GM12878 (cell line): ENCODE results near the gene PARVA. TPM values are rescaled to one million over a fixed set of nuclear protein-coding genes. Genes with fewer than 3 reads are reported as not detected.

Source experiments
- ATAC-seq: fragments of 200-7000 bp; cut with Tn5 transposase; 3 replicates; pipeline ENCODE4 v1.9.1; 2020; ENCODE audit warnings: mild to moderate bottlenecking, moderate library complexity
- BruUV-seq: library from RNA; stranded (reverse); fragments of 400-500 nt; replicated peaks from 2 replicates; lab custom pipeline; 2021; lab: Mats Ljungman, UMichigan
- CTCF ChIA-PET: fragments of 300-600 bp; sonication (Branson Sonifier 250); formaldehyde crosslinking; extraction: SDS; loops from one replicate; lab custom pipeline; 2021; ENCODE audit warnings: inconsistent platforms; lab: Yijun Ruan, JAX
- POLR2A ChIA-PET: fragments of 350-600 bp; formaldehyde crosslinking; extraction: SDS; loops from one replicate; lab custom pipeline; 2021; ENCODE audit warnings: inconsistent platforms; lab: Charles Lee
- RAD21 ChIA-PET: fragments of 300-600 bp; sonication (Branson Sonifier 250); formaldehyde crosslinking; loops from one replicate; lab custom pipeline; 2023; ENCODE audit warnings: antibody characterized with exemption; ENCODE audit not compliant: unreplicated experiment; lab: Charles Lee
- SMC1A ChIA-PET: fragments of 300-600 bp; sonication (Branson Sonifier 250); formaldehyde crosslinking; loops from one replicate; lab custom pipeline; 2023; ENCODE audit not compliant: unreplicated experiment, uncharacterized antibody; lab: Charles Lee
- DNase-seq: peaks from one replicate; pipeline ENCODE4 v3.0.0-alpha.2; 2011; ENCODE audit warnings: low read depth, low spot score
- FAIRE-seq: peaks from 3 replicates; lab custom pipeline; 2011; peaks lifted over from hg19 to GRCh38; lab: Jason Lieb, UNC
- H2AFZ ChIP-seq: 2 replicates; pipeline ENCODE4 v1.6.0; 2011; ENCODE audit warnings: low read depth, low read length, control low read depth; ENCODE audit not compliant: control insufficient read depth
- H3K27ac ChIP-seq: 2 replicates; pipeline ENCODE4 v1.5.1; 2011; ENCODE audit warnings: control low read depth; ENCODE audit not compliant: control insufficient read depth, insufficient read depth
- H3K27me3 ChIP-seq, 2 experiments: replicated peaks in 1 of 2; 2 replicates each; pipeline versions ENCODE4 v1.6.0 to v1.6.1; 2011; ENCODE audit warnings: low read length in 1 of 2; ENCODE audit not compliant: control insufficient read depth in 2 of 2, insufficient read depth in 2 of 2
- H3K36me3 ChIP-seq, 2 experiments: 2 replicates each; pipeline ENCODE4 v1.5.1; 2011; ENCODE audit warnings: low read length in 1 of 2; ENCODE audit not compliant: control insufficient read depth in 2 of 2, insufficient read depth in 2 of 2
- H3K4me1 ChIP-seq: 2 replicates; pipeline ENCODE4 v1.6.1; 2011; ENCODE audit warnings: mild to moderate bottlenecking, low read length, moderate library complexity, mixed read lengths; ENCODE audit not compliant: control insufficient read depth, insufficient read depth
- H3K4me2 ChIP-seq: 2 replicates; pipeline ENCODE4 v1.6.0; 2011; ENCODE audit warnings: control low read depth; ENCODE audit not compliant: control insufficient read depth, insufficient read depth
- H3K4me3 ChIP-seq: fragments of 200-600 bp; sonication (generic); 2 replicates; pipeline ENCODE4 v1.5.1; 2016
- H3K79me2 ChIP-seq: 2 replicates; pipeline ENCODE4 v1.6.0; 2011; ENCODE audit warnings: low read length; ENCODE audit not compliant: control insufficient read depth, insufficient read depth
- H3K9ac ChIP-seq: 2 replicates; pipeline ENCODE4 v1.8.0; 2011; ENCODE audit warnings: low read length, control low read depth, mixed read lengths; ENCODE audit not compliant: control insufficient read depth, insufficient read depth
- H3K9me3 ChIP-seq: replicated peaks from 3 replicates; pipeline ENCODE4 v1.5.1; 2011; ENCODE audit warnings: mild to moderate bottlenecking, low read length; ENCODE audit not compliant: control insufficient read depth, insufficient read depth
- H4K20me1 ChIP-seq: 2 replicates; pipeline ENCODE4 v1.6.0; 2011; ENCODE audit not compliant: control insufficient read depth, insufficient read depth
- E2F4 ChIP-seq: IDR thresholded peaks from 2 replicates; pipeline ENCODE4 v1.6.1; 2012; ENCODE audit warnings: low read depth, low read length, improper control_type of control experiment
- PRDM15 ChIP-seq: fragments of 450-650 bp; formaldehyde crosslinking; IDR thresholded peaks from 2 replicates; pipeline ENCODE4 v1.4.0; 2020; ENCODE audit warnings: mild to moderate bottlenecking, moderate library complexity
- STAT1 ChIP-seq: fragments of 450-650 bp; conservative IDR thresholded peaks from 2 replicates; pipeline ENCODE4 v1.6.1; 2014; ENCODE audit warnings: antibody characterized with exemption, mild to moderate bottlenecking
- WGBS: methylation state at CpG from one replicate; pipeline ENCODE4 v1.1.6; 2016; ENCODE audit warnings: low lambda C conversion rate; ENCODE audit not compliant: insufficient replicate concordance, insufficient coverage; ENCODE audit errors: missing lambda C conversion rate; 5-methylcytosine and 5-hydroxymethylcytosine counted together
- in situ Hi-C: fragments of 300-500 bp; cut with MboI; formaldehyde crosslinking; loops from 9 replicates; pipeline ENCODE4 v1.14.3; 2018; ENCODE audit warnings: mixed read lengths
- intact Hi-C: fragments of 100-400 bp; cut with micrococcal nuclease; formaldehyde crosslinking; loops from one replicate; pipeline ENCODE4 v1.14.2; 2022; ENCODE audit not compliant: unreplicated experiment
- polyA plus RNA-seq, 11 experiments: library from polyadenylated mRNA; depleted of rRNA in 4 of 11; unstranded in 6 of 11; stranded (reverse) in 5 of 11; fragments of >200 nt; fragmentation: Nextera tagmentation in 4 of 11; fragmentation: Illumina TruSeq in 1 of 11; extraction: Ambion mirVana in 4 of 11; extraction: Trizol in 1 of 11; gene quantifications; 1 replicate in 1 of 11; 2 replicates in 10 of 11; pipeline versions ENCODE4 v1.2.1 to v1.2.3, GENCODE V29; 2011 to 2016; ENCODE audit warnings: inconsistent platforms in 2 of 11, missing spikeins in 2 of 11, low read depth in 1 of 11
- total RNA-seq, 4 experiments: library from RNA; depleted of rRNA in 3 of 4; stranded (reverse); fragments of >200 nt in 3 of 4; fragmentation: Illumina TruSeq in 1 of 4; extraction: Trizol in 1 of 4; gene quantifications; 2 replicates each; pipeline versions ENCODE4 v1.2.1 to v1.2.3, GENCODE V29; 2013 to 2021

PARVA gene
- total and polyA plus RNA-seq, 10 of the 15 experiments (the other 5 are each of a cell fraction or from before 2014, with no cell fraction given) = 0.01 to 0.44 (median 0.03) TPM; not detected in 7

- no peak for TF ChIP-seq PRDM15
- TF ChIP-seq E2F4 = no peak
Measured at GRCh38 chr11:12353534-12353933, 23.8 kb upstream of the PARVA start (continued).

- Histone ChIP-seq H3K9me3 (no peaks in the 10 kb centered on the region), H3K4me3 (no peak overlapping the region), H3K4me2 (no peak overlapping the region), H3K27ac (no peak overlapping the region), H3K79me2 (no peaks in the 10 kb centered on the region), H4K20me1 (no peaks in the 10 kb centered on the region), H2AFZ (no peak overlapping the region), H3K36me3 (no peaks in the 10 kb centered on the region), H3K9ac (no peak overlapping the region), H3K27me3 (no peaks in the 10 kb centered on the region), H3K4me1 (no peaks in the 10 kb centered on the region)
- CTCF ChIA-PET = interaction anchor here (0.7 kb wide), 1 partner anchor 12 kb away, joined by 3 read pairs; no protein-coding TSS in a partner anchor
- no peak for TF ChIP-seq STAT1
- POLR2A ChIA-PET = no interaction called here
- 7% methylated on average over 9 of the region's 9 CpGs for WGBS
- RAD21 ChIA-PET = no interaction called here
- DNase-seq (no peak), ATAC-seq (no peak), FAIRE-seq (no peak)
- SMC1A ChIA-PET = no interaction called here
- in situ Hi-C loops (no loop called here), intact Hi-C loops (no loop called here)
- BruUV-seq = no TSS peak
Measured at GRCh38 chr11:12354750-12355545, 22.4 kb upstream of the PARVA start.
